Fibroblast of skin of left biceps (primary cell): Measurements from ENCODE around the gene FAF1.

ENCODE experiments used
- DNase-seq, 2 experiments: peaks; one replicate each; pipeline ENCODE4 v3.0.0-alpha.2; 2013; ENCODE audit warnings: low read depth in 2 of 2

Gene FAF1

DNA sequence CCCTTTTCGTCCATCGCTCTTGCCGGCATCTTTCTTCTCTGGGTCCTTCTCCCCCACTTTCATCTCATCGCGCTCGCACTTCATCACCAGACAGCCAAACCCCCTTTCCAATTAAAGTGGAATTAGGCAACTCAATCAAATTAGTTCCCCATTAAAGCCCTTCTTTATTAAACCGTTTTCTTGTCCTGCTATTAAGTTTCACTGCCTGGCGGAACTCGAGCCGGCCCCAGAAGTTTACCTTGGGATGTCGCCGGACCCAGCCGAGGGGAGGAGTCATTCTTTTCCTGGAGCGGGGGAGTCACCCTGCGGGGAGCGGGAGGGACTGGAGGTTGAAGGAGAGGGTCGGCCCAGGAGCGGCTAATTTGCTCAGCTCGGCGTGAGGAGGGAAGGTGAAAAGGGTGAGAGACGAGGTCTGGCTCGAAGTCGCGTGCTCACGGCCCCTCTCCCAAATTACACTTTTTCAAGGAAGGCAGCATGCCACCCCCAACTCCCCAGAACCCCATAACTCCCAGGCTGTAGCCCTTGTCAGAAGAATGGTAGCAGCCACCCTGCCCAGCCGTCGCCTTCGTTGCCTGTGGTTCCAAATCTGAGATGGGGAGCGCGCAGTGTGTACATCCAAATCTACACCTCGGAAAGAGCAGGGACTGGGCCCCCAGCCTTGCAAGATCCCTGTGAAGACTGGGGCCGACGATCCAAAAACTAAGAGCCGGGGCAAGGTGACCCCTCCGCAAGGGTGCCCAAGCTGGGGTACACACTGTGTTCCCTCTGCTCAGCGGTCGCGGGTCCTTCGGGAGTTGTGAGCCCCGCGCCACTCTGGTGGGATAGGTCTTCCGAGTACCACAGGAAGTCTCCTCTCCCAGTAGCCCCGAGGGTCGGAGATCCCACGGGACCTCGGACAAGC is 543.3 kb downstream of the FAF1 start:
- DNase-seq, result no peak

DNA sequence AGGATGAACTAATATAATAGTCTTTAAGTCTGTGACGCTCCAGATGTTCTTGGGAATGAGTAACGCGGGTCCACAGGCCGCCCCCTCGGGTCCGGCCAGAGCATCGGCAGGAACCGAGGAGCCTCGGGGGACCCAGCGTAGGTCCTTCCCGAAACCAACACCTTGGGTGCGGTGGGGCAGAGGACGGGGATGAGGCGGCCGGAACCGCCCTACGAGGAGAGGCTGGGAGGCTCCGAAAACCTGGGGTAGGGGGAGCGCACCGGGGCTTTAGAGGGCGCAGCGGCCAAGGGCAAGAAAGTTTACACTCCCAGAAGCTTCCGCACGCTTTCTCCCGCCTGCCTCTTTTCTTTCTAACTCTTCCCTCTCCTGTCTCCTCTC is 543.9 kb downstream of the FAF1 start:
- DNase-seq, result no peak

DNA sequence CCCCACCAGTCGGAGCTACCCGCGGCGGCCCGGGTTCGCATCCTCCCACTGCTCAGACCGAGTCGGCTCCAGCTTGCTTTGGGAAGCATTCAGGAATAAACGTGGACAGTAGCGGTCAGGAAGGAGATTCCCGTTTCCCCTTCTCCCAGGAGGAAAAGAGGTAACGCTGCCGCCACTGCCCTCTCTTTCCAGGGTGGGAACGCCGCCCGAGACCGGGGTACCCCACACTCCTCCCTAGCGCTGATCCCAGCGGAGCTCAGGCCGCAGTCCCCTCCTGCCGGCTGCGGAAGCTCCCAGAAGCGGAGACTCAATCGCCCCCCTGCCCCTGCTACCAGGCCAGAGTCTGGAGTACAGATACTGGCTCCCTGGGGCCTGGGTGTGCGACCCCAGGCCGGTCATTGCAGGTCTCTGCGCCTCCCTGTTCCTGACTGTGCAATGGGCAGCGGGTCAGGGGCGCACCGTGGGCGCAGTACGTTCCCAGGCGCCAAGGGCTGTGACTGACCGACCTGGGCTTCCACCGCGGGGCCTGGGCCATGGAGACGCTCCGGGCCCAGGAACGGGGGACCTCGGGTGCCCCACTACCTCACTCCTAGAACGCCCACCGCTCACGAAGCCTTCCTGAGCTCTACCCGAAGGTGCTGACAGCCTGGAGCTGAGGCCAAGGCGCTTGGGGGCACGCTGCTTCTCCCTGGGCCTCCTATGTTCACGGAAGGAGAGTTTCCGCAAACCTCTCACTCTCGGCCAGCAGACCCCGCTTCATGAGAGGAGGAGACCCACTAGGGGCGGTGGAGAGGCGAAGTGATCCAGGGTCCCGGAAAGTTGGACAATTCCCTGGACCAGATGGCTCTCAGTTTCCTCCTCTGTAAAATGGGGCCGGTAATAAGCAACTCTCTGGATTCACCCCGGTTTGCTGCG is 544.6 kb downstream of the FAF1 start:
- no peak for DNase-seq

DNA sequence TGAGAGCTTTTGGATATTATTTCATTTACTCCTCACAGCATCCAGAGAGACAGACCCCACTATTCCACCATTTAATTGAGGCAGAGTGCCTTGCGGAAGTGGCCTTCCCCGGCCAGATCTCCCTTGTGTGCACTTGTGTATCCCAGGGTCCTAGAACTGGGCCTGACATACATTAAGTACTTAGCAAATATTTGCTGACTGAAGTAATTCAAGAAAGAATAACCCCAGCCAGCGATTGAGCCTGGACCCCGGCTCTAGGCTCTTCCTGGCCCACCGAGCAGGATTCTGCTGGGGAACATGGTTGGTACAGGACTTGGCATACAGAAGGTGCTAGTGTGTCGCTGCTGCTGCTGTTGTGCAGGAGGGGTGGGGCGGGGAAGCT is 545.2 kb downstream of the FAF1 start:
- no peak for DNase-seq

DNA sequence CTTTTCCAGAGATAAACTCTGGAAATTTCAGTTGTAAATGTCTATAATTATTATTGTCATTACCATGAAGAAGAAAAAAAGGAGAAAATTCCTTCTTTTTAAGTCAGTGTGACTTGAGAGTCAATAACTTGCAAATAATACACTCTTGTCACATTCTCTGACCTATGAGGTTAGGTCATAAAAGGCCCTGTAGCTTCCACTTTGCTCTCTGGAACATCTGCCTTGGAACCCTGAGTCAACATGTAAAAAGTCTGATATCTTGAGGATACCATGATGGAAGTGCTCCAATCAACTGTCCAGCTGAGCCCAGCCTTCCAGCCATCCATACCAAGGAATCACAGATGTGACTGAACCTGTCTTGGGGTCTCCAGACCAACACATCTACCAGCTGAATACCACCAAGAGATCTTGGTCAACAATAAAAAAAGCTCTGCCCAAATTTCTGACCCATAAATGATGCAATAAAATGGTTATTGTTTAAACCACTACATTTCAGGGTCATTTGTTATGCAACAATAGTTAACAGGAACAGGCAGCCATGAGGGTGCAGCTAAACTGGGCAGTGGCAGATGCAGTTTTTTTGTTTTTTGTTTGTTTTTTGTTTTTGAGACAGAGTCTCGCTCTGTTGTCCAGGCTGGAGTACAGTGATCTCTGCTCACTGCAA is 547.1 kb downstream of the FAF1 start:
- no peak for DNase-seq

DNA sequence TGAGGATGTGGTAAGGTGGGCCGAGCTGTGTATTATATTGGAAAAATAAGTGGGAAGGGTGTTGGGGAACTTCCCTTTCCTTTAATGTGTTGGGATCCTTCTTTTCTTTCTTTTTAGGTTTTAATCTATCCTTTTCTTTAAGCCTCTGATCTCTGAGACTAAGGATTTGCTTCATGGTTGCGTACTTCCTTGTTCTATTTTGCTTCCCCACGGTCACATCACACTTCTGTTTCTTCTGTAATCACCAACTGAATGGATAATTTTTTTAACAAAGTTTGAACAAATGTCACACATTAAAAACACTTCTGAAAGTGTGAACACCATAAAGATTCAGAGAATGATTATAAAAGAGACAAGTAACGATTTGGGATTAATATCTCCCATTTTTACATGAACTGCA is 554.3 kb downstream of the FAF1 start:
- DNase-seq, result no peak

DNA sequence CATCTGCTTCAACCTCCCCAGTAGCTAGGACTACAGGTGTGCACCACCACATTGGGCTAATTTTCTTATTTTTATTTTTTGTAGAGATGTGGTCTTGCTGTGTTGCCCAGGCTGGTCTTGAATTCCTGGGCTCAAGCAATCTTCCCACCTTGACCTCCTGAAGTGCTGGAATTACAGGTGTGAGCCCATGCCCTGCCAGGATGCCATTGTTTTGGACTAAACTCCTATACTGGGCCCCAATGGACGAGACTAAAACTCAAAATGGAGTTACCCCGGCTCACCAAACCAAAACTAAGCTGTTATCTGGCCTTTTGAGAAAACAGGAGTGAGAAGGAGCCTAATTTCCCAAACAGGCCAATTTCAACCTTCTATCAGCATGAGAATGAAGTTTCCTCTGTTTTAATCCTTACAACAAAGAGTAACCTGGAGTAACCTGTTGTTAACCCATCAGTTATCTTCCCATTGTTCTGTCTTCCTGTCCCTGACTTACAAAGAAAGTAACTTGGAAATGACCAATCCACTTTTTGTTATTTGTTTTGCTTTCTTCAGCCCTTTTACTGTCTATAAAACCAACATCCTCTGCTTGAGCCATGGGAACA is 566.4 kb downstream of the FAF1 start:
- DNase-seq, result no peak
